Upper lobe of left lung (tissue), 4 donors: ENCODE measurements around the gene ASCL2.

Source experiments
- CTCF ChIP-seq, 6 experiments: fragments of 450-650 bp in 4 of 6; fragments of 200-600 bp in 2 of 6; sonication (generic) in 2 of 6; IDR thresholded peaks; one replicate each; pipeline ENCODE4 v1.5.1; 2016 to 2019; ENCODE audit warnings: antibody characterized with exemption in 6 of 6
- POLR2A ChIP-seq, 4 donors: fragments of 450-650 bp; IDR thresholded peaks; one replicate each; pipeline ENCODE4 v1.5.1; 2016 to 2017; ENCODE audit warnings: antibody characterized with exemption in 4 of 4, mild to moderate bottlenecking in 2 of 4
- POLR2AphosphoS5 ChIP-seq, 2 donors: sonication (generic); formaldehyde crosslinking; IDR thresholded peaks; one replicate each; pipeline ENCODE4 v1.5.1; 2017; ENCODE audit warnings: antibody characterized with exemption in 2 of 2

- TF ChIP-seq CTCF (IDR thresholded peaks at IDR 0.05) (peak in 1 of 6 experiments; percentile 10), POLR2AphosphoS5 (IDR thresholded peaks at IDR 0.05) (no peak), POLR2A (IDR thresholded peaks at IDR 0.05) (no peak)
Observed at GRCh38 chr11:2293984-2294925, 23.9 kb upstream of the ASCL2 start.
